Activated T-cell treated with anti-CD3 and anti-CD28 coated beads for 24 hours (primary cell): ENCODE results near the gene NFIA.

Experiments
- DNase-seq: peaks from one replicate; pipeline ENCODE4 v3.0.0-alpha.2; 2020; ENCODE audit warnings: low read depth

NFIA gene

GRCh38 chr1:61183471-61184039, 101.2 kb downstream of the NFIA start:
- no peak for DNase-seq

GRCh38 chr1:61184040-61184713, 101.8 kb downstream of the NFIA start:
- no peak for DNase-seq

GRCh38 chr1:61184714-61185106, 102.3 kb downstream of the NFIA start:
- no peak for DNase-seq

GRCh38 chr1:61186753-61187152, 104.4 kb downstream of the NFIA start:
- no peak for DNase-seq

GRCh38 chr1:61187352-61188086, 105.2 kb downstream of the NFIA start:
- DNase-seq: no peak

- no peak for DNase-seq
These were observed 107.8 kb downstream of the NFIA start for GRCh38 chr1:61190153-61190552.

GRCh38 chr1:61190618-61191432, 108.5 kb downstream of the NFIA start:
- no peak for DNase-seq

GRCh38 chr1:61191433-61191720, 109.0 kb downstream of the NFIA start:
- no peak for DNase-seq

- DNase-seq: no peak
These were observed 110.4 kb downstream of the NFIA start for GRCh38 chr1:61192663-61193330.

GRCh38 chr1:61193808-61194207, 111.4 kb downstream of the NFIA start:
- no peak for DNase-seq

- no peak for DNase-seq
These were observed 116.2 kb downstream of the NFIA start for GRCh38 chr1:61198554-61198953.

GRCh38 chr1:61201035-61201434, 118.7 kb downstream of the NFIA start:
- DNase-seq: no peak

GRCh38 chr1:61202854-61203598, 120.7 kb downstream of the NFIA start:
- no peak for DNase-seq

- no peak for DNase-seq
These were observed 122.2 kb downstream of the NFIA start for GRCh38 chr1:61204528-61204927.

- no peak for DNase-seq
These were observed 125.1 kb downstream of the NFIA start for GRCh38 chr1:61207416-61207815.

- no peak for DNase-seq
These were observed 125.8 kb downstream of the NFIA start for GRCh38 chr1:61208172-61208571.

- DNase-seq: no peak
These were observed 126.5 kb downstream of the NFIA start for GRCh38 chr1:61208831-61209230.

- no peak for DNase-seq
These were observed 128.2 kb downstream of the NFIA start for GRCh38 chr1:61210435-61211154.

- no peak for DNase-seq
These were observed 131.1 kb downstream of the NFIA start for GRCh38 chr1:61213245-61214011.

GRCh38 chr1:61215119-61215518, 132.8 kb downstream of the NFIA start:
- DNase-seq: no peak
